HepG2 (cell line): ENCODE data around the gene NGB. TPM values are rescaled to one million over a fixed set of nuclear protein-coding genes. Genes with fewer than 3 reads are reported as not detected.

Experiments
- CBX2 ChIP-seq, 2 experiments: fragments of 200-600 bp in 1 of 2; sonication (generic); formaldehyde crosslinking in 1 of 2; IDR thresholded peaks; 2 replicates each; pipeline versions ENCODE4 v1.7.0 to v1.8.1; 2018 to 2022; ENCODE audit warnings: low read depth in 2 of 2, low read length in 1 of 2, mild to moderate bottlenecking in 1 of 2, missing genetic modification reagents in 1 of 2
- CCDC6 ChIP-seq: sonication (generic); formaldehyde crosslinking; IDR thresholded peaks from 2 replicates; pipeline ENCODE4 v1.8.1; 2022; ENCODE audit warnings: mild to moderate bottlenecking, missing genetic modification reagents, moderate library complexity
- E2F1 ChIP-seq: sonication (generic); formaldehyde crosslinking; IDR thresholded peaks from 2 replicates; pipeline ENCODE4 v1.5.0; 2020; ENCODE audit warnings: missing genetic modification reagents
- FOXO1 ChIP-seq: sonication (generic); formaldehyde crosslinking; IDR thresholded peaks from 2 replicates; pipeline ENCODE4 v1.4.0; 2020; ENCODE audit warnings: missing genetic modification reagents
- KMT2A ChIP-seq: sonication (generic); formaldehyde crosslinking; IDR thresholded peaks from 2 replicates; pipeline ENCODE4 v1.4.0; 2020; ENCODE audit warnings: missing genetic modification reagents
- LBX2 ChIP-seq: sonication (generic); formaldehyde crosslinking; IDR thresholded peaks from 2 replicates; pipeline ENCODE4 v1.5.0; 2020; ENCODE audit warnings: missing genetic modification reagents, mild to moderate bottlenecking, borderline replicate concordance
- LCORL ChIP-seq, 2 experiments: fragments of 450-650 bp in 1 of 2; sonication (generic) in 1 of 2; formaldehyde crosslinking in 1 of 2; IDR thresholded peaks; 2 replicates each; pipeline versions ENCODE4 v1.5.0 to v1.6.1; 2017 to 2020; ENCODE audit warnings: antibody characterized with exemption in 1 of 2, missing genetic modification reagents in 1 of 2
- MED1 ChIP-seq: sonication (generic); formaldehyde crosslinking; IDR thresholded peaks from 2 replicates; pipeline ENCODE4 v1.4.0; 2020; ENCODE audit warnings: missing genetic modification reagents
- MTF2 ChIP-seq: sonication (generic); formaldehyde crosslinking; IDR thresholded peaks from 2 replicates; pipeline ENCODE4 v1.5.0; 2020; ENCODE audit warnings: missing genetic modification reagents, borderline replicate concordance
- NFYB ChIP-seq: sonication (generic); formaldehyde crosslinking; IDR thresholded peaks from 2 replicates; pipeline ENCODE4 v1.4.0; 2020; ENCODE audit warnings: missing genetic modification reagents
- PBX2 ChIP-seq: IDR thresholded peaks from 2 replicates; pipeline ENCODE4 v1.6.1; 2016; ENCODE audit warnings: control low read depth
- POLR2A ChIP-seq, 2 experiments: IDR thresholded peaks; 2 replicates each; pipeline ENCODE4 v1.6.1; 2011; ENCODE audit warnings: low read depth in 2 of 2, low read length in 2 of 2, mild to moderate bottlenecking in 1 of 2, moderate library complexity in 1 of 2; ENCODE audit not compliant: insufficient read depth in 1 of 2
- POLR2AphosphoS5 ChIP-seq: IDR thresholded peaks from 2 replicates; pipeline ENCODE4 v1.6.1; 2012; ENCODE audit warnings: low read depth, low read length
- RBFOX2 ChIP-seq: fragments of 200-400 bp; formaldehyde crosslinking; IDR thresholded peaks from 2 replicates; pipeline ENCODE4 v1.6.1; 2017; ENCODE audit warnings: low read depth, mild to moderate bottlenecking, low read length
- REXO4 ChIP-seq: sonication (generic); formaldehyde crosslinking; IDR thresholded peaks from 2 replicates; pipeline ENCODE4 v1.8.0; 2022; ENCODE audit warnings: missing genetic modification reagents, mild to moderate bottlenecking, borderline replicate concordance
- RFX1 ChIP-seq: fragments of 450-650 bp; IDR thresholded peaks from 2 replicates; pipeline ENCODE4 v1.6.1; 2017
- RFX5 ChIP-seq: IDR thresholded peaks from 2 replicates; pipeline ENCODE4 v1.6.1; 2011; ENCODE audit warnings: low read depth, low read length, improper control_type of control experiment
- SMAD1 ChIP-seq: sonication (generic); formaldehyde crosslinking; IDR thresholded peaks from 2 replicates; pipeline ENCODE4 v1.4.0; 2020; ENCODE audit warnings: missing genetic modification reagents, low read depth, mild to moderate bottlenecking, borderline replicate concordance
- SMAD9 ChIP-seq: sonication (generic); formaldehyde crosslinking; IDR thresholded peaks from 2 replicates; pipeline ENCODE4 v1.5.1; 2020; ENCODE audit warnings: mild to moderate bottlenecking, missing genetic modification reagents
- SPEN ChIP-seq: sonication (generic); formaldehyde crosslinking; IDR thresholded peaks from 2 replicates; pipeline ENCODE4 v1.5.1; 2020; ENCODE audit warnings: low read depth, mild to moderate bottlenecking, missing genetic modification reagents
- YEATS2 ChIP-seq: sonication (generic); formaldehyde crosslinking; IDR thresholded peaks from 2 replicates; pipeline ENCODE4 v1.4.0; 2020; ENCODE audit warnings: missing genetic modification reagents, borderline replicate concordance
- ZNF558 ChIP-seq: sonication (generic); formaldehyde crosslinking; IDR thresholded peaks from 2 replicates; pipeline ENCODE4 v1.9.0; 2022; ENCODE audit warnings: mild to moderate bottlenecking, missing genetic modification reagents, borderline replicate concordance
- ZNF589 ChIP-seq: sonication (generic); formaldehyde crosslinking; conservative IDR thresholded peaks from 2 replicates; pipeline ENCODE4 v1.8.0; 2022; ENCODE audit warnings: mild to moderate bottlenecking, moderate library complexity, missing genetic modification reagents
- ZNF639 ChIP-seq: conservative IDR thresholded peaks from 2 replicates; pipeline ENCODE4 v1.6.1; 2018; ENCODE audit warnings: missing genetic modification reagents
- ZNF747 ChIP-seq: sonication (generic); formaldehyde crosslinking; IDR thresholded peaks from 2 replicates; pipeline ENCODE4 v1.8.1; 2023; ENCODE audit warnings: missing genetic modification reagents, mild to moderate bottlenecking, borderline replicate concordance
- ZNF780A ChIP-seq: sonication (generic); formaldehyde crosslinking; IDR thresholded peaks from 2 replicates; pipeline ENCODE4 v1.8.0; 2022; ENCODE audit warnings: mild to moderate bottlenecking, missing genetic modification reagents, moderate library complexity
- polyA plus RNA-seq, 8 experiments: library from polyadenylated mRNA; depleted of rRNA in 3 of 8; stranded (reverse) in 7 of 8; unstranded in 1 of 8; fragments of >200 nt; fragmentation: Illumina TruSeq in 4 of 8; extraction: Trizol in 4 of 8; gene quantifications; 2 replicates each; pipeline versions ENCODE4 v1.2.1 to v1.2.3, GENCODE V29; 2011 to 2016; ENCODE audit warnings: low read depth in 4 of 8, missing spikeins in 1 of 8, mixed read lengths in 1 of 8; ENCODE audit not compliant: insufficient read depth in 1 of 8
- total RNA-seq, 5 experiments: library from RNA; depleted of rRNA; stranded (reverse); fragments of >200 nt; fragmentation: Illumina TruSeq; extraction: Trizol; gene quantifications; 2 replicates each; pipeline ENCODE4 v1.2.3, GENCODE V29; 2016; ENCODE audit warnings: low read depth in 1 of 5

The NGB gene
- total and polyA plus RNA-seq, 2 of the 13 experiments (the other 11 are each of a cell fraction or from before 2014, with no cell fraction given), result 0.04 TPM; not detected in 1

GRCh38 chr14:77320238-77320935 lies 49.4 kb upstream of the NGB start, which contains the start of gene POMT2 (continued):
- TF ChIP-seq LCORL (IDR thresholded peaks at IDR 0.05) (no peak), LCORL (CRISPR knock-in tag; IDR thresholded peaks at IDR 0.05) (peak; percentile 42; the same call in 1 of the 2 replicates), LBX2 (CRISPR knock-in tag) (0 out of 2 replicates have a peak, but pooled peaks have one; percentile 44), SMAD9 (CRISPR knock-in tag) (0 out of 2 replicates have a peak, but pooled peaks have one; percentile 52), FOXO1 (CRISPR knock-in tag) (no peak; the same call in 1 of the 2 replicates), MED1 (peak; percentile 44; the same call in 1 of the 2 replicates), SPEN (CRISPR knock-in tag) (0 out of 2 replicates have a peak, but pooled peaks have one; percentile 9), NFYB (CRISPR knock-in tag) (peak; percentile 80), SMAD1 (peak; percentile 35; the same call in 1 of the 2 replicates), POLR2AphosphoS5 (peak; percentile 76), E2F1 (CRISPR knock-in tag) (0 out of 2 replicates have a peak, but pooled peaks have one; percentile 0), POLR2A (IDR thresholded peaks at IDR 0.05; ENCODE audit: insufficient read depth in 1 of 2, low read depth in 2 of 2, low read length in 2 of 2) (peak in 1 of 2 experiments; percentile 78; a peak in 3 of 4 replicates), ZNF639 (peak; percentile 60; the same call in 1 of the 2 replicates), CCDC6 (CRISPR knock-in tag) (peak; percentile 73; the same call in 1 of the 2 replicates), KMT2A (CRISPR knock-in tag) (peak; percentile 28; the same call in 1 of the 2 replicates), YEATS2 (CRISPR knock-in tag) (peak; percentile 25; the same call in 1 of the 2 replicates), ZNF780A (0 out of 2 replicates have a peak, but pooled peaks have one; percentile 6), PBX2 (CRISPR knock-in tag) (peak; percentile 58; the same call in 1 of the 2 replicates), MTF2 (CRISPR knock-in tag) (no peak), RBFOX2 (peak; percentile 16), CBX2 (IDR thresholded peaks at IDR 0.05; ENCODE audit: low read depth, low read length) (no peak), CBX2 (CRISPR knock-in tag; IDR thresholded peaks at IDR 0.05; ENCODE audit: low read depth) (no peak), RFX1 (peak; percentile 93), ZNF589 (CRISPR knock-in tag) (no peak; the same call in 1 of the 2 replicates), ZNF558 (CRISPR knock-in tag) (peak; percentile 40; the same call in 1 of the 2 replicates), ZNF747 (CRISPR knock-in tag) (no peak), REXO4 (CRISPR knock-in tag) (peak; percentile 22; the same call in 1 of the 2 replicates), RFX5 (peak; percentile 35; the same call in 1 of the 2 replicates)
